AG04450 (cell line): ENCODE measurements around the gene PARD3. TPM values are rescaled to one million over a fixed set of nuclear protein-coding genes. Genes with fewer than 3 reads are reported as not detected.

Experiments
- CTCF ChIA-PET: fragments of 300-600, 350-600 bp; formaldehyde crosslinking; extraction: SDS; loops from one replicate; lab custom pipeline; 2022; ENCODE audit warnings: antibody characterized with exemption, inconsistent platforms; lab: Charles Lee
- POLR2A ChIA-PET: fragments of 350-600 bp; formaldehyde crosslinking; extraction: SDS; loops from one replicate; lab custom pipeline; 2021; ENCODE audit warnings: antibody characterized with exemption, inconsistent platforms; lab: Yijun Ruan, JAX
- DNase-seq: peaks from one replicate; pipeline ENCODE4 v3.0.0-alpha.2; 2011; ENCODE audit warnings: low read depth, low spot score
- H3K27ac ChIP-seq: one replicate; pipeline ENCODE4 v1.5.1; 2012; ENCODE audit warnings: low read depth, low read length, control low read depth
- H3K27me3 ChIP-seq: one replicate; pipeline ENCODE4 v1.6.0; 2012; ENCODE audit warnings: low read length; ENCODE audit not compliant: control insufficient read depth, insufficient read depth
- H3K4me3 ChIP-seq: 2 replicates; pipeline ENCODE4 v1.5.1; 2011; ENCODE audit warnings: mild to moderate bottlenecking, low read depth, low read length, control low read depth
- H3K9me3 ChIP-seq: 2 replicates; pipeline ENCODE4 v1.5.1; 2012; ENCODE audit warnings: low read length; ENCODE audit not compliant: control insufficient read depth, insufficient read depth
- polyA plus RNA-seq: library from polyadenylated mRNA; depleted of rRNA; stranded (reverse); fragments of >200 nt; gene quantifications from 2 replicates; pipeline ENCODE4 v1.2.3, GENCODE V29; 2011
- TF ChIP-seq, protein P1 (sequence below): IDR thresholded peaks from 2 replicates; pipeline ENCODE4 v1.5.1; 2011; ENCODE audit warnings: low read depth, low read length, control low read depth, inconsistent platforms

Gene PARD3
- polyA plus RNA-seq, 1 experiment: 43.1 TPM

DNA sequence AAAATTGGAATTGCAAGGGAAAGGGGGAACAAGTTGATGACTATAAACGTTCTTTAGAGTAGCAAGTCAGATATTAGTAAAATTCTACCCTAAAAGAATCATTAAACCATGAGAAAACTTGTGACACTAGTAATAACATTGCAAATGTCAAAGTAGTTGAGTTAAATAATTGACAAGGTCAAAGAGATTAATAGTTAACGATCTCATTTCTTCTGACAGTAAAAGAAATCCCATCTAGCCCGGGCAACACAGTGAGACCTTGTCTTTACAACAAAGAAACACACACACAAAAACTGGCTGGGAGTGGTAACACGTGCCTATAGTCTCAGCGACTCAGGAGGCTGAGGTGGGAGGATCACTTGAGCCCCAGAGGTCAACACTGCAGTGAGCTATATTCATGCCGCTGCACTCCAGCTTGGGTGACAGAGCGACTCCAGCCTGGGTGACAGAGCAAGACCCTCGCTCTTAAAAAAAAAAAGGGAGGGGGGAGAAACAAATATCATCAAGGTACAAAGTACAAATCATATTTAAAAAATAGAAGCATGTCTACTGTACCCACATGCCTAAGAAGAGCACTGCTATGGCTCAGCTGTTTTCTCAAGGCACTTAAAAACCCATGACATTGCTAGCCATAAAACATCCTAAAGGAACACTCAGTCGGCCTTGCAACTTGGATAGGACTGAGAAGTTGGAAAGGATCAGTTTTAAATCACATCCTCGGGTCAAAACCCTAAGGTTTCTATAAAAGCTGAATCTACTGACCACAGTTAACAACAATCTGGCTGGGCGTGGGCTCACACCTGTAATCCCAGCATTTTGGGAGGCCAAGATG, 401.1 kb downstream of the PARD3 start:
- ChIA-PET CTCF (no interaction called here), POLR2A (no interaction called here)
- Histone ChIP-seq H3K9me3 (no peaks in the 10 kb centered on the region), H3K27me3 (no peaks in the 10 kb centered on the region), H3K27ac (no peak overlapping the region), H3K4me3 (no peak overlapping the region)
- TF ChIP-seq, protein P1, sequence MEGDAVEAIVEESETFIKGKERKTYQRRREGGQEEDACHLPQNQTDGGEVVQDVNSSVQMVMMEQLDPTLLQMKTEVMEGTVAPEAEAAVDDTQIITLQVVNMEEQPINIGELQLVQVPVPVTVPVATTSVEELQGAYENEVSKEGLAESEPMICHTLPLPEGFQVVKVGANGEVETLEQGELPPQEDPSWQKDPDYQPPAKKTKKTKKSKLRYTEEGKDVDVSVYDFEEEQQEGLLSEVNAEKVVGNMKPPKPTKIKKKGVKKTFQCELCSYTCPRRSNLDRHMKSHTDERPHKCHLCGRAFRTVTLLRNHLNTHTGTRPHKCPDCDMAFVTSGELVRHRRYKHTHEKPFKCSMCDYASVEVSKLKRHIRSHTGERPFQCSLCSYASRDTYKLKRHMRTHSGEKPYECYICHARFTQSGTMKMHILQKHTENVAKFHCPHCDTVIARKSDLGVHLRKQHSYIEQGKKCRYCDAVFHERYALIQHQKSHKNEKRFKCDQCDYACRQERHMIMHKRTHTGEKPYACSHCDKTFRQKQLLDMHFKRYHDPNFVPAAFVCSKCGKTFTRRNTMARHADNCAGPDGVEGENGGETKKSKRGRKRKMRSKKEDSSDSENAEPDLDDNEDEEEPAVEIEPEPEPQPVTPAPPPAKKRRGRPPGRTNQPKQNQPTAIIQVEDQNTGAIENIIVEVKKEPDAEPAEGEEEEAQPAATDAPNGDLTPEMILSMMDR: no peak
- DNase-seq: no peak

DNA sequence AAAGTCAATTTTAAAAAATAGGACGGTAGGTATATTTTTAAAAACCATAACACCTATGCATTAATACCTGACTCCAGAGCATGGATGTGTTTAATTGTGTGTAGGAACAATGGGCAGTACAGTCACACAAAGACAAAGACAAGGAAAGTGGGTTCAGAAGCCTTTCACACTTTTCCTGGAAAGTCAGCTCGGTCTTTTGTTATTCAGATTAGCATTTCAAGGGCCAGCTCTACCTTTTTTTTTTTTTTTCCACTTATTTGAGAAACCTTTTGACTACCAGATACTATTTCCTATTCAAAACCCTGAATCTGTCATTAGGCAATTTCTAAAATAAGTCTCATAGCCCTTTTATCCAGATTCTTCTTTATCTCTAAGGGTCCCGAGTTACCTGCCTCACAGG, 401.9 kb downstream of the PARD3 start:
- ChIA-PET CTCF (no interaction called here), POLR2A (no interaction called here)
- Histone ChIP-seq H3K9me3 (no peaks in the 10 kb centered on the region), H3K27me3 (no peaks in the 10 kb centered on the region), H3K27ac (no peak overlapping the region), H3K4me3 (no peak overlapping the region)
- TF ChIP-seq, protein P1: no peak
- no peak for DNase-seq

DNA sequence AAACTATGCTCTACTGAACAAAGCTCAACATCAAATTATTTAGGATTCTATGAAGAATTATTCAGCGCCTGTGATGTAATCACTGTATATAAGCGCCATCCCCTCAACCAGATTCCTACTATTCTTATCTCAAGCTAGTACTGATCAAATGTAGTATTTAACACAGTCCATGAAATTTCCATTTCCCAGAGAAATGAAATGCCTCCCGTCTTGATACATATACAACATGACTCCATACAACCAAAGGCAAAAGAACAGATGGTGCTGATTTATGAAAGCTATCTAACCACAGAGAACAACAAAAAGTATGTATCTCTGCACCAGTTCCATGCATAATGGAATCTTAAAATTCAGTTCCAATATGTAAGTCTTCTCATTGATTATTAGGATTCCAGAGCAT, 406.1 kb downstream of the PARD3 start:
- POLR2A ChIA-PET: no interaction called here

DNA sequence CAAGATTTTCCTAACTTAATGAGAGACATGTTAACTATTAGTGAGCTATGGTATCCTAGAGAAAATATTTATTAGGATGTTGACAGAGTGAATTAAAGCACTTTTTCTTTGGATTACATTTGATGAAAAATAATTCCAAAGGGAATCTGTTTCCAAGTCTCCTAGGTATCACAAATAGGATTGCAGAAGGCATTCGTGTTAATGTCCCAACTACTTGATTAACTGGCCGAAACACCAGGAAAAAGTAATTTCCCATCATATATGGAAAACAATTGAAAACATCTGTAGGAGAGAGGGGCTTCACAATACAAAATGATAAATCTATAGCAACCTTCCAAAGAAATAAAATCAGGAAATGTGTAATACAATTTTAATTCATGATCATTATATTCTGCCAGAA, 406.7 kb downstream of the PARD3 start:
- no peak for DNase-seq
- Histone ChIP-seq H3K9me3 (no peaks in the 10 kb centered on the region), H3K27me3 (no peaks in the 10 kb centered on the region), H3K27ac (no peak overlapping the region), H3K4me3 (no peak overlapping the region)
- CTCF ChIA-PET: no interaction called here
- POLR2A ChIA-PET: no interaction called here
- TF ChIP-seq, protein P1: no peak

More for the DNA sequence above, 406.1 kb downstream of the PARD3 start:
- Histone ChIP-seq H3K9me3 (no peaks in the 10 kb centered on the region), H3K4me3 (no peak overlapping the region), H3K27ac (no peak overlapping the region), H3K27me3 (no peaks in the 10 kb centered on the region)
- TF ChIP-seq, protein P1: no peak
- no peak for DNase-seq
- CTCF ChIA-PET: interaction anchor here (0.5 kb wide), 1 partner anchor 443 kb away, joined by 3 read pairs; no protein-coding TSS in a partner anchor

DNA sequence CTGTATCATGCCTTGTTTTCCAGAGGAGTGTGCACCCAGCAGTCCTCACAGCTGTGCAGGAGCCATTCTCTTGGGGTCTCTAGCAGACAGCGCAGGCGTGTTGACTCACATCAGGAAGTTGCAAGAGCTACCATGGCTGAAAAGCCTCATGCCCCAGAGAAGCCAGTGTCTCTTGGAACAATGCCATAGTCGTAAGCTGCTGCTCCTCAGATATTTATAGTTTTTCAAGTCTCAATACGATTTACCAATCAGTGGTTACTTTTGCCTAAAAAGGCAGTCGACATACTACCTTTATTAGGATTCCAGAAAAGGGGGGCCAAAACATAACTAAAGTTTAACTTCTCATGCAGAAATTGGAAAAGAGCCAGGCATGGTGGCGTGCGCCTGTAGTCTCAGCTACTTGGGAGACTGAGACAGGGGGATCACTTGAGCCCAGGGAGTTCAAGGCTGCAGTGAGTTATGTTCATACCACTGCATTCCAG, 407.7 kb downstream of the PARD3 start:
- Histone ChIP-seq H3K9me3 (no peaks in the 10 kb centered on the region), H3K27me3 (no peaks in the 10 kb centered on the region), H3K4me3 (no peak overlapping the region), H3K27ac (no peak overlapping the region)
- TF ChIP-seq, protein P1: no peak
- ChIA-PET CTCF (no interaction called here), POLR2A (no interaction called here)
- no peak for DNase-seq
